ENCODE measurements around the gene SRSF3. TPM values are rescaled to one million over a fixed set of nuclear protein-coding genes. Genes with fewer than 3 reads are reported as not detected.

Gene SRSF3
- 119 and 205 TPM in 2 replicates for total RNA-seq

GRCh38 chr6:36594029-36594815 lies at the start of gene SRSF3:
Gene SRSF3 (plus strand): TSS chr6:36594362. CDS start chr6:36596763, 2,401 bp downstream.

DNA sequence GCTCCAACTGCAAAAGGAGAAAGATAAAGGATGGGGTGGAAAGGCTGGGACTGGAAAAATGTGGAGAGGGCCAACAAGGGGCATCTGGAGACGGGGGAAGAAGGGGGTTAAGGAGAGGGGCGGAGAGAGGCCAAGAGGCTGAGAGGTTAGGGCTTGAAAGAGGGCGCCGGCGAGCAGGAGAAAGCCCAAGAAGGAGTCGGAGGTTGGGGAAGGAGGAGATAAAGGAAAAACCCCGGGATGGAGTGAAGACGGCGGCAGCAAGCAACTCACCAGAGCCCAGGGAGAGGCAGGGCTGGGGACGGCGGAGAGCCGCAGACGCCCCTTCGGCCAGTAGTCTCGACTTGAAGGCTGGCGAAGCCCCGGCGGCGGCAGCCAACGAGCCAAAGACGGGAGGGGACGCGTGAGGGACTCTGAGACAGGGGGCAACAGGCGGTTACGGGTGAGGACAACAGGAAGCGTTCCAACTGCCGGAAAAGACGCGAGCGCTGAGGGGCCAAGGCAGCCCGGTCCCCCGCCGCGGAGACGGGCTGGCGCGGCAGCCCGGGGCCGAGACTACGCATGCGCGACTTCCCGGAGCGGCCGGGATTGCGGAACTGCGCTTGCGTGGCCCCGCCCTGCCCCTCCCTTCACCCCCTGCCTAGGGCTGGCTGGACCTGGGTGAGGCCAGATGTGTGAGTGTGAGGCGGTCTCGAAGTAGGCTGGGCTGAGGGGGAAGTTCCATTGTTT lies 47.1 kb upstream of the SRSF3 start, which contains the start of gene STK38:
Gene STK38, minus strand, starts transcription at position 560 of the 726 bp plus-strand sequence. CDS start 7,277 bp downstream, outside the sequence.

Other genes starting within 250 kb of the SRSF3 start
- gene ETV7, start 206.7 kb upstream of the SRSF3 start, total RNA-seq: 0.18 TPM in 1 of 2 replicates, not detected in the other
- not detected in 2 replicates for gene PXT1, start 151.5 kb upstream of the SRSF3 start, total RNA-seq
- 42.7 and 44.3 TPM in 2 replicates for gene KCTD20, start 151.4 kb upstream of the SRSF3 start, total RNA-seq
- gene STK38, start 46.9 kb upstream of the SRSF3 start, total RNA-seq: 22.2 and 23.2 TPM in 2 replicates
- 562 and 599 TPM in 2 replicates for gene CDKN1A, start 84.4 kb downstream of the SRSF3 start, total RNA-seq
- not detected in 2 replicates for gene RAB44, start 103.5 kb downstream of the SRSF3 start, total RNA-seq
- gene CPNE5, start 245.1 kb downstream of the SRSF3 start, total RNA-seq: not detected in 2 replicates